SH-SY5Y (cell line): ENCODE data around the gene CASKIN2.

Source experiments
- GATA2 ChIP-seq: IDR thresholded peaks from 2 replicates; pipeline ENCODE4 v1.6.1; 2011; ENCODE audit warnings: mild to moderate bottlenecking, low read depth, low read length
- GATA3 ChIP-seq: IDR thresholded peaks from 2 replicates; pipeline ENCODE4 v1.6.1; 2011; ENCODE audit warnings: low read depth, mild to moderate bottlenecking, low read length, moderate library complexity

Gene CASKIN2

DNA sequence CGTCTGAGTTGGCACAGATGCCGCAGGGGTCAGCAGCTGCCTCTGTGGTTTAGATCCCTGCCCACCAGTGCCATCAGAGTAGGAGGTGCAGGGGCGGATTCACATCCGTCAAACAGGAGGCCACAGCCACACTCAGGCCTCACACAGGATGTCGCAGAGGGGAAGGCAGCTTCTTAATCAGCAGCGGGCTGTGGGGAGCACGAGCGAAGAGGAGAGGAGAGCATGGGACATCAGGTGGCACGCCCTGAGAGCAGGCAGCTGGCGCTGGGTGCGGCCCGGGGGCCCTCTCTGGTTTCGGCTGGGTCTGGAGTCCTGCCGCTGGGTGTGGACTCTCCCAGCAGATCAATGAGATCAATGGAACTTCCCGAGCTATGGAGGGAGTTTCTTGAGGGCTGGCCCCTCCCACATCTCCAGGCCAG is 19.8 kb upstream of the CASKIN2 start:
- TF ChIP-seq GATA3 (no peak), GATA2 (no peak)

DNA sequence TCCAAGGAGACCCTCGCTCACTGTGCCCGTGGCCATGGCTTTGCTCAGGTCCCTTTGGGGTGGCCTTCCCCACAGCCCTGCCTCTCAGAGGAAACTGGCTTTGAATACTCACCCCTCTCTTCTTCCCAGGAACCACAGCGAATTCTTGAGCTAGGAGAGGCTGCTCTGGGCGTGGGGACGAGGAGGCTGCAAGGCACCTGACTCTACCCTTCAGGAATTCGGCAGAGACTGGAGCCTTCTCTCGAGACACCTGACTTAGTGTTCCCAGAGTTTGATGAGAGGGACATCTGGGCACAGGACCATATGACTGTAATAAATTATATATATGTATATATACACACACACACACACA is 16.4 kb upstream of the CASKIN2 start:
- TF ChIP-seq GATA2, result no peak
- TF ChIP-seq GATA3, result no peak

DNA sequence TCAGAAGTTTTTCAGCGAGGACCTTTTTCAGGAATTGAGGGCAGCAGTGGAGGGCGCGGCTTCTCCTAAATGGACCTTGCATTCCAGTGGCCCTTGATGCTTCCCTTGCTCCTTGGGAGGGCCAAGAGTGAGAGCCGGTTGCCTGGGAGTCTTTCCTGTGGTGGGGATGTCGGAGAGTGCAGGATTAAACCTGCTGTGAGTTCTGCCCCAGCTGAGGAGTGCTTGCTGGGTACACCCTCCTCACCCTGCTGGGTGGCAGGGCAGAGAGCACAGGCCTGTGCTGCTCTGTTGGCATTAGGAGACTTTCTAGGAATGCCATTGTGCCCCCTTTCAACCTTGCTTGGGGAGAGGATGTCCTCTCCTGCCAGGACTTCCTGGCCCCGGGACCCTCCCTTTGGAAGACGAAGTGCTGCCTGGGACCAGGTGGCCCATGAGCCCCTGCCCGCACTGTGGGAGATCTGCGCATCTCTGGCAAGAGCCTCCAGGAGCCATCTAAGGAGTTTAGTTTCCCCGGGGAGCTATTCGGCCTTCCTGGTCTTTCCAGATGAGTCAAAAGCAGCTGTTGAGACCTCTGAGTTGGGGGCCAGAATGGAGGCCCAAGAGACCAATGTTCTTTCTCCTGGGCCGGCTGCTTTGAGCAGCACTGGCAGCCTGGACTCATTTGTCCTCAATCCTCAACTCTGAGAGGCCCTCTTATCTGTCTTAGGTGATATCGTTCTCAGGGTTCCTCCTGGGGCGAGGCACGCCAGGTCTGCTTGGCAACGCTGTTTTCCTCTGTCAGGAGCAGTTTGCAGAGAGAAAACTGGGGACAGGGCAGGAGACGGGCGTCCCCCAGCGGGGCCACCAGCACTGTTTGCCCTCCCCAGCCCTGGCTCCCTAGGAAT is 15.7 kb upstream of the CASKIN2 start:
- TF ChIP-seq GATA2 (no peak), GATA3 (no peak)

DNA sequence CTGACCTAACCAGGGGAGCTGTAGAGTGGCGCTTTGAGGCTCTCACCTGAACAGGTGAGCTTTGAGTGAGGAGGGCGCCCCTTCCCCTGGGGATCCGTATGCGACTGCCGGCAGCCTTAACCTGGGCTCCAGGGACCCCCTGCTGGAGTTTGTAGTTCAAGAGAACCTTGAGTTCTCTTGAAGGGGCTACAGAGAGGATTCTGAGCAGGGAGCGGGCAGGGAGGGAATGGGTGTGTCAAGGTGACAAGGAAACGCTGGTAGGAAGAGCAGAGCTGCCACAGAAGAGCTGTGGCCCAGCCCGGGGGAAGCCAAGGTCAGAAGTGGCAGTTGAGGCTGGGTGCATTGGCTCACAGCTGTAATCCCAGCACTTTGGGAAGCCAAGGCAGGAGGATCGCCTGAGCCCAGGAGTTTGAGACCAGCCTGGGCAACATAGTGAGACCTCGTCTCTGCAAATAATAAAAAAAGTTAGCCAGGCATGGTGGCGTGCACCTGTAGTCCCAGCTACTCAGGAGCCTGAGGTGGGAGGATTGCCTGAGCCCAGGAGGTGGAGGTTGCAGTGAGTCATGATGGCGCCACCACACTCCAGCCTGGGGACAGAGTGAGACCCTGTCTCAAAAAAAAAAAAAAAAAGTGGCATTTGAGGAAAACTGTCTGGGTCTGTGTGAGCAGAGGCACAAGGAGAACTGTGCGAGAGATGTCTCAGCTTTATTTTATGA is 11.4 kb upstream of the CASKIN2 start:
- TF ChIP-seq GATA2 (no peak), GATA3 (no peak)

DNA sequence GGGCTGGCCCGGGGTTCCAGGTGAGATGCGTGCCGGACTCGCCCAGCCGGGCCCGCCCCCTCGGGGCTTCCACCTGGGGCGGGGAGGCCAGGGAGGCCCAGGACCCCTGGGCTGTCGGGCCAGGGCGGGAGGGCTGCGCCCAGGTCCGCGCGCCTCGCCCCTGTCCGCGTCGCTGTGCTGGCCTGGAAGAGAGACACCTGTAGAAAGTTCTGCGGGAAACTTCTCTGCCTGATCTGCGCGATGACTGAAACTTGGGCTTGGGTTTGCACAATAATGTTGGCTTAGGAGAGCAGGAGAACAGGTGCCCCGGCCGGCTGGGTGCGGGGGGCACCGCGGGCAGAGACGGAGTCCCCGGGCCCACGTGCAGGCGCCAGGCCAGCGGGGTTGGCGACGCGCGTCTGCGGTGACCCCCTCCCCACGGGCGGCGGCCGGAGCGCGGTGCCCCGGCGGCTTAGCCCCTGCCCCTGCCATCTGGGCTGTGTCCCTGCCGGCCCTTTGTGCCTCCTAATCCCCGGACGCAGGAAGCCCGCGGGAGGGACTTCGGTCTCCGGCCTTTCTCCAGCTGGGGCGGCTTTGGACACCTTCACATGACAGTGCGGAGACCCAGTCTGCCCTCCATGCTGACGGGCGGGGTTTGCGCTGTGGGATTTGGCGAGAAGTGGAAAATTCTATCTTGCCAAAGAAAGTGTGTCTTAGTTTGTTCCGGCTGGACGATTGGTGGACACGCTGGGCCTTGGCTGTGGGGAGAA is 10.6 kb upstream of the CASKIN2 start:
- no peak for TF ChIP-seq GATA3
- no peak for TF ChIP-seq GATA2

DNA sequence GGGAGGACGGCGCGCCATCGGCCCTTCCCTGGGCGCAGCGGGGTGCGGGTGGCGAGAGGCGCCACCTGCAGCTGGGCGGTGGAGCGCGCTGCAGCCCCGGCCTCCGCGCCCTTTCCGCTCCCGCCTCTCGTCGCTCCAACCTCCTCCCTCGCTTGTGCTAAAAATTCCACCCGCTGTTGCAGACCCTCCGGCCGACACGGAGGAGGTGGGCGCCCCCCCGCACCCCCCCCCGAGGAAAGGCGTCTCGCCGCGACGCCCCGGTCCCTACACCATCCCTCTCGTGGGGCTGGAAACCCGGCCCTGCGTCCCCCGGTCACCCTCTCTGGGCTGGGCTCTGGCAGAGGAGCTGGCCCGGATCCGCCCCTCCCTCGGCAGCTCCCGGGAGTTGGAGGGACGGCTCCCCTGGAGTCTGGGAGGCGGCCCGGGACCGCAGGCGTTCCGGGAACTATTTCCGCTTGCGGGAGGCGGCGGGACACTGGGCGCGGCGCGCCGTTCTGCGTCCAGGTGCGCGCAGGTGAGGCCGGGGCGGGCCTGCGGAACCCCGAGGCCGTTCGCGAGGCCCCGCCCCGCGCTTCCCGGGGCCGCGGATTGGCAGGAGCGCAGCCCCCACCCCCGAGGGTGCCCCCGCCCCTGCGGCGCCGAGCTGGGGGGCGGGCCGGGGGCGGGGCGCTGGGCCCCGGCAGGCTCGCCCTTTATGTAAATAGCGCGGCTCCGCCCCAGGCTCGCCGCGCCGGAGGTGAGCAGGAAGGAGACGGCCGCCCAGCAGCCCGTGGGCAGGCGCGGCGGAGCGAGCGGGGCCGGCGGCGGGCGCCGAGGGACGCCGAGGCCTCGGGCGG is 9.9 kb upstream of the CASKIN2 start, which contains the start of gene LLGL2:
Gene LLGL2, plus strand, starts transcription at position 728 of the 836 bp plus-strand sequence. CDS start 17,730 bp downstream, outside the sequence.
- no peak for TF ChIP-seq GATA3
- TF ChIP-seq GATA2, result no peak

DNA sequence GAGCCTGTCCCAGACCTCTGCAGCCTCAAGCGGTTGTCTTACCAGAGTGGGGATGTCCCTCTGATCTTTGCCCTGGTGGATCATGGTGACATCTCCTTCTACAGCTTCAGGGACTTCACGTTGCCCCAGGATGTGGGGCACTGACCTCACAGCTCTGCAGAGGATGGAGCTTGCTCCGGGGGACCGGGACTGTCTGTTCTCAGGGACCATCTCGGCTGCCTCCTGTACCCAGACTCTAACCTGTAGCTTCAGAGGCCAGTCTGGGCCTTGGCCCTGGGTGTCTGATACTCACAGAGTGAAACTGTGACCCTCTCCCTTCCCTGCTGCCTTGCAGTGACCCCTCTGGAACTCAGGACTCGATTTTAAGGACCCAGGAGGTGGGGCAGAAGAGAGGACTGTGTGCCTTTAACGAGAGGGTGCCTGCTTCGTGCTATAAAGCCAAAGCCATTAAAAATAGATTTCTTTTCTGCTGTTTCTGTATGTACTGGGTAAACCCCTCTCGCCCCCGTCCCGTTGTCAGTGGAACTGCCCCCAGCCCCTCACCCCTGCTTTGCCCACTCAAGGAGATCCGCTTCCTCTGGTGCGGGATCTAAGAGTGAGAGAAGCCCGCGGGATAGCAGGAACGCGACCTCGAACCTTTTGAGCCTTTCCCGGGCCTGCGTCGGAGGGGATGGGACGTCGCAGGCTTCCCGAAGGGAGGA is 9.1 kb upstream of the CASKIN2 start:
- no peak for TF ChIP-seq GATA3
- no peak for TF ChIP-seq GATA2

DNA sequence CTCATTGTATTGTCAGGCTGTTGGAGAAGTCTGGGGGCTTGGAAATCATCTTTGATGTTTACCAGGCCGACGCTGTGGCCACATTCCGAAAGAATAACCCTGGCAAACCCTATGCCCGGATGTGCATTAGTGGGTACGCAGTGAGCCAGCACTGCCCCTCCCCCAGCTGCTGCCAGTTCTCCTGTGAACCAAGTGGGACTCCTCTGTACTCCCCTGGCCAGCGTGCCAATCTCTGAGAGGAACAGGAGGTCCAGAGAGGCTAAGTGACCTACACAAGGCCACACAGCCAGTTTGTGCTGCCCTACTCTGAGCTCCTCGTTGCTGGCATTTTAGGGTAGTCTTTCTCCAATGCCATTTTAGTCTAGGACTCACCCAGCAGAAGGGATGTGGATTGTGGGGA is 8.3 kb upstream of the CASKIN2 start:
- TF ChIP-seq GATA2, result no peak
- TF ChIP-seq GATA3, result no peak

DNA sequence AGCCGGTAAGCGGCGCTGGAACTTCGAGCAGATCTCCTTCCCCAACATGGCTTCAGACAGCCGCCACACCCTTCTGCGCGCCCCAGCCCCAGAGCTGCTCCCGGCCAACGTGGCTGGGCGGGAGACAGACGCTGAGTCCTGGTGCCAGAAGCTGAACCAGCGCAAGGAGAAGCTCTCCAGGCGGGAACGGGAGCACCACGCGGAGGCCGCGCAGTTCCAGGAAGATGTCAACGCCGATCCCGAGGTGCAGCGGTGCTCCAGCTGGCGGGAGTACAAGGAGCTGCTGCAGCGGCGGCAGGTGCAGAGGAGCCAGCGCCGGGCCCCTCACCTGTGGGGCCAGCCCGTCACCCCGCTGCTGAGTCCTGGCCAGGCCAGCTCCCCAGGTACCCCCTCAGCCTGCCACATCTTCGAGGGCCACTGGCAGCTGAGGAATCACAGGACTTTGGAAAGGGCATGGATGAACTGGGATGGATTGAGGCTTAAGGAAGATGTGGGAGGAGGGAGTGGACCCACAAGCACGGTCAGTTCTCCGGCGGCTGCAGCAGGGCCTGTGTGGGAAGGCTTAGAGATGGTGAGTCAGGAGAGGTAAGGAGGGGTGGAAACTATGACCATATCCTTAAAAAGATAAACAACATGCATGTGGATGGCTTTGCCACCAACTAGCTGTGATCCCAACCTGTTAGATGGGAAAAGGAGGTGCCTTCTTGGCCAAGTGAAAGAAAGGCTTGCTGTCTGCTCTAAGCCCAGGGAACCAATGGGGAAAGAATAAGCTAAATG is 6.8 kb upstream of the CASKIN2 start:
- TF ChIP-seq GATA3 (no peak), GATA2 (no peak)

DNA sequence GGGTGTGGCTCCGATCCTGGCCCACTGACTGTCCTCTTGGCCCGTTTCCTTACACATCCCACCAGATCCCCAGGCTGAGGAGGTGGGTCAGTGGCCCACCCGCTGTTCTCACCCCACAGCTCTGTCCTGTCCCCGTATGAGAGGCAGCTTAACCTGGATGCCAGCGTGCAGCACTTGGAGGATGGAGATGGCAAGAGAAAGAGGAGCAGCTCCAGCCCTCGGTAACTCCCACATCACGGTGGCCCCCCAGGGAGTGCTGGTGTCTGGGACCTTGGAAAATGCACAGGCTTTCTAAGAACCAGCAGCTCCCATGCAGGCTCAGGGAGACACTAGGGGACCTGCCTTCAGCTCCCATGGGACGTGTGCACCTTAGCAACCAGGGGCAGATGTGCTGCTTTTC is 6.0 kb upstream of the CASKIN2 start:
- TF ChIP-seq GATA2, result no peak
- no peak for TF ChIP-seq GATA3

DNA sequence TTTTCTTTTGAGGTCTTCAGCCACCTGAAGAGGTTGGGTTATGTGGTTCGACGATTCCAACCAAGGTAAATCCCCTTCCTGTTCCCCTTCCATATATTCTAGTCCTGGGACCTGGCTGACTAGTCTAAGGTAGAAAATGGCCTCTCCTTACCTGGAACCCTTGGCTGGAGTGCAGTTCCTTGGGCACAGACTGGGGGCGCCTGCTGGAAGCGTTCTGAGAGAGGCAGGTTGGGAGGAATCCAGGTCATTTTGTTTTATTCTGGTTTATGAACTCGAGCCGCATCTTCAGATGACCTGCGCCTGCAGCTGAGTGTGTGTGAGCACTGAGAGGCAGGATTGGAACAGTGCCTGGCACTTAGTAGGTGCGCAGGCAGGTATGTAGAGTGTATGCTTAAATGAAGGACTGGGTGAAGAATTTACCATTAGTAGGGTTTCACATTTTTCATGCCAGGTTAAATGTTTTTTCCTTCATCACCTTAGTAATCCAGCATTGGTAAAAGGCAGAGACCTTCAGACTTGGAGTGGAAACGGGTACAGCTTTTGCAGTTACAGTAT is 3.7 kb upstream of the CASKIN2 start:
- no peak for TF ChIP-seq GATA3
- no peak for TF ChIP-seq GATA2

DNA sequence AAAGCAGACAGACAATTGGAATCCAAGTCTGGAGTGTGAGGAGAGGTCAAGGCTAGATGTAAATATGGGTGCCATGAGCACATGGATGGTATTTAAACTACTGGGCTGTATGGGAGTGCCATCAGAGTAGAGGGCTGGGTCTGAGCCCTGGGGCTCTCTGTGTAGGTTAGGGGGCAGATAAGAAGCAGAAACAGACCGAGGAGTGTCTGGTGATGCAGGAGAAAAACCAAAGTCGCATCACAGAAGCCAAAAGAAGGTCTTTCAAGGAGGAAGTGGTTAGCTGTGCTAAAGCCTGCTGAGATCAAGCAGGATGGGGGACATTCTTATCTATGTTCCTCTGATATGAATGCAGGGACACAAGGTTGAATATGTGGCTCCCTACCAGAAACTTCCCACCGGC is 2.9 kb upstream of the CASKIN2 start:
- TF ChIP-seq GATA3 (no peak), GATA2 (no peak)
